GM18861 (cell line): ENCODE data around the gene RHBDF1.
"Not testable (repeated sequence)": the region's sequence is repeated elsewhere in the genome, so short reads cannot be mapped to it uniquely, and the experiment has no call there.

Source experiments
- ATAC-seq: cut with Tn5 transposase; IDR thresholded peaks from one replicate; pipeline ENCODE4 v1.9.1; 2021; ENCODE audit not compliant: unreplicated experiment

RHBDF1 gene

GRCh38 chr16:38941-39892 is 33.2 kb downstream of the RHBDF1 start:
- ATAC-seq, result peak; percentile 71

- not testable (repeated sequence) for ATAC-seq
Observed at GRCh38 chr16:38206-38605, 34.2 kb downstream of the RHBDF1 start.

GRCh38 chr16:37511-37910 is 34.9 kb downstream of the RHBDF1 start:
- no peak for ATAC-seq

- ATAC-seq, result no peak
Observed at GRCh38 chr16:36336-36984, 36.0 kb downstream of the RHBDF1 start.

GRCh38 chr16:35678-36305 is 36.6 kb downstream of the RHBDF1 start:
- ATAC-seq, result no peak

GRCh38 chr16:35011-35677 is 37.3 kb downstream of the RHBDF1 start:
- no peak for ATAC-seq

- no peak for ATAC-seq
Observed at GRCh38 chr16:34648-34987, 37.8 kb downstream of the RHBDF1 start.

GRCh38 chr16:33877-34647 is 38.4 kb downstream of the RHBDF1 start:
- ATAC-seq, result no peak

GRCh38 chr16:33154-33876 is 39.1 kb downstream of the RHBDF1 start:
- ATAC-seq, result not testable (repeated sequence)

- not testable (repeated sequence) for ATAC-seq
Observed at GRCh38 chr16:30627-31026, 41.8 kb downstream of the RHBDF1 start.

GRCh38 chr16:25926-26348 is 46.5 kb downstream of the RHBDF1 start:
- not testable (repeated sequence) for ATAC-seq

GRCh38 chr16:24151-24550 is 48.3 kb downstream of the RHBDF1 start:
- ATAC-seq, result not testable (repeated sequence)

- ATAC-seq, result not testable (repeated sequence)
Observed at GRCh38 chr16:20886-21285, 51.5 kb downstream of the RHBDF1 start.

- ATAC-seq, result not testable (repeated sequence)
Observed at GRCh38 chr16:17062-17765, 55.2 kb downstream of the RHBDF1 start.

- ATAC-seq, result not testable (repeated sequence)
Observed at GRCh38 chr16:10772-11171, 61.7 kb downstream of the RHBDF1 start.

- ATAC-seq, result no peak
Observed at GRCh38 chr16:9903-10665, 62.3 kb downstream of the RHBDF1 start.
